ENCODE data around the gene MAML2. TPM values are rescaled to one million over a fixed set of nuclear protein-coding genes. Genes with fewer than 3 reads are reported as not detected.

MAML2 gene
- total and polyA plus RNA-seq, 8 donors = 2.4 to 11.8 (median 4.1) TPM

GRCh38 chr11:96303064-96303463, 39.9 kb downstream of the MAML2 start:
- H3K9me3 ChIP-seq = no peaks in the 10 kb centered on the region
- no peaks in the 10 kb centered on the region for H3K27me3 ChIP-seq
- FAIRE-seq (peak; percentile 92), DNase-seq (no peak), ATAC-seq (peak; percentile 51 to 79 (median 62))
- intact Hi-C loops (cut with DNase I) = no loop called here
- peaks cover 5 to 38% (median 17%) of the 10 kb centered on the region in 3 donors for H3K4me1 ChIP-seq
- WGBS, 2 donors = 10 to 14% methylated on average over 1 of the region's 1 CpG
- H3K36me3 ChIP-seq = no peaks in the 10 kb centered on the region
- peak overlapping the region in 2 of 4 donors; percentile 14 to 15 for H3K27ac ChIP-seq
- no peak overlapping the region for H3K4me3 ChIP-seq
- TF ChIP-seq CTCF (IDR thresholded peaks at IDR 0.05) = no peak

GRCh38 chr11:96301818-96302217, 41.2 kb downstream of the MAML2 start:
- Histone ChIP-seq H3K27me3 (no peaks in the 10 kb centered on the region), H3K4me3 (no peak overlapping the region), H3K9me3 (no peaks in the 10 kb centered on the region), H3K36me3 (no peaks in the 10 kb centered on the region), H3K4me1 (peaks cover 5 to 28% (median 17%) of the 10 kb centered on the region in 3 donors), H3K27ac (no peak overlapping the region)
- DNase-seq (no peak), FAIRE-seq (no peak), ATAC-seq (no peak)
- WGBS, 2 donors = 85 to 86% methylated on average over 2 of the region's 2 CpGs
- TF ChIP-seq CTCF (IDR thresholded peaks at IDR 0.05) = no peak
- intact Hi-C loops (cut with DNase I) = no loop called here

GRCh38 chr11:96299155-96299888, 43.7 kb downstream of the MAML2 start:
- Histone ChIP-seq H3K27me3 (no peaks in the 10 kb centered on the region), H3K4me3 (no peak overlapping the region), H3K4me1 (peaks cover 0 to 21% (median 10%) of the 10 kb centered on the region in 3 donors), H3K27ac (no peak overlapping the region), H3K36me3 (no peaks in the 10 kb centered on the region), H3K9me3 (no peaks in the 10 kb centered on the region)
- 77 to 83% methylated on average over 8 of the region's 8 CpGs for WGBS, 2 donors
- TF ChIP-seq CTCF (IDR thresholded peaks at IDR 0.05) = no peak
- intact Hi-C loops (cut with DNase I) = no loop called here
- FAIRE-seq (no peak), DNase-seq (no peak), ATAC-seq (peak in 2 of 4 donors; percentile 15 to 34)

GRCh38 chr11:96295369-96295768, 47.6 kb downstream of the MAML2 start:
- FAIRE-seq (no peak), ATAC-seq (no peak)

More at GRCh38 chr11:96295369-96295768, 47.6 kb downstream of the MAML2 start:
- no peaks in the 10 kb centered on the region for H3K36me3 ChIP-seq
- H3K27ac ChIP-seq = no peak overlapping the region
- no peak for DNase-seq
- intact Hi-C loops (cut with DNase I) = no loop called here
- H3K27me3 ChIP-seq = no peaks in the 10 kb centered on the region
- WGBS, 2 donors = 65 to 69% methylated on average over 4 of the region's 4 CpGs
- H3K9me3 ChIP-seq = no peaks in the 10 kb centered on the region
- no peak for TF ChIP-seq CTCF (IDR thresholded peaks at IDR 0.05)
- H3K4me3 ChIP-seq = no peak overlapping the region
- peaks cover 0 to 23% (median 10%) of the 10 kb centered on the region in 3 donors for H3K4me1 ChIP-seq

Measured in pancreas (tissue), 10 donors.